HuH-7.5 (cell line): ENCODE data around the gene OGN.
"Not testable (repeated sequence)": the region's sequence is repeated elsewhere in the genome, so short reads cannot be mapped to it uniquely, and the experiment has no call there.

ENCODE experiments used
- DNase-seq: peaks from one replicate; pipeline ENCODE4 v3.0.0; 2011; ENCODE audit warnings: low spot score

OGN gene, protein sequence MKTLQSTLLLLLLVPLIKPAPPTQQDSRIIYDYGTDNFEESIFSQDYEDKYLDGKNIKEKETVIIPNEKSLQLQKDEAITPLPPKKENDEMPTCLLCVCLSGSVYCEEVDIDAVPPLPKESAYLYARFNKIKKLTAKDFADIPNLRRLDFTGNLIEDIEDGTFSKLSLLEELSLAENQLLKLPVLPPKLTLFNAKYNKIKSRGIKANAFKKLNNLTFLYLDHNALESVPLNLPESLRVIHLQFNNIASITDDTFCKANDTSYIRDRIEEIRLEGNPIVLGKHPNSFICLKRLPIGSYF

DNA sequence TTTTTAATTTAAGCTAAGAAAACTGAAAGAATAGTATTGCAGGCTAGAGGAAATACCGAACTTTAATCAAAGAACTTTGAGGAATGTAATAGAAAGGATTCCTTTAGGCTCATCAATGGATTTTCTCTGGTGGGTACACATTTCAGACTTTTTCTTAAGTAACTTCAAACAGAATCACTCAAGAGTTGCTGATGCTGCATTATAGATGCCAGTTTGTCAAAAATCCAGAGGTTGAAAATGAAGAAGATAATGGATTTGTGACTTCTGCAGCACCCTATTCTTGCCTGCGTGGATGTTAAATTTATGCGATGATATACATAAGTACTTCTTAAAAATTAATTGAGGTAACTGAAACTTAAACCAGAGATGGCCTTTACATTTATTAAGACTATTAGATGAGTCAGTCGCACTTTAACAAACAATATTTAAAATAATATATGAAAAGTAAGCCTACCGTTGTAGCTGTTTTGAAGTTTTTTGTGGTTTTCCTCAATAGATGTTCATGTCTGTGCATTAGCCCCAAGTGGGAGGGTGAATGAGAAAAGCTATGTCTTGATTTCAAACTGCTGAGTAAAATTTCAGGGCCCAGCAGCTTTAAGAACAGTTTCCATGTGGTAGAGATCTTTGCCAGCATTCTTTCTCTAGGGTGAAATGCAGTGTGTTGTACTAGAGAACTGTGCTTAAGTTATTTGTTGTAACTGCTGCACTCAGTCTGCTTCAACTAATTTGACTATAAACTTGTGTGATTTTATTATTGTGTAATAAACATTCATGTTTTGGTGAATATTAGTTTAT is at the start of gene OGN:
Gene OGN (minus strand): TSS at position 537 of the 795 bp plus-strand sequence. CDS start 1,171 bp downstream, outside the sequence.
- DNase-seq, result no peak

DNA sequence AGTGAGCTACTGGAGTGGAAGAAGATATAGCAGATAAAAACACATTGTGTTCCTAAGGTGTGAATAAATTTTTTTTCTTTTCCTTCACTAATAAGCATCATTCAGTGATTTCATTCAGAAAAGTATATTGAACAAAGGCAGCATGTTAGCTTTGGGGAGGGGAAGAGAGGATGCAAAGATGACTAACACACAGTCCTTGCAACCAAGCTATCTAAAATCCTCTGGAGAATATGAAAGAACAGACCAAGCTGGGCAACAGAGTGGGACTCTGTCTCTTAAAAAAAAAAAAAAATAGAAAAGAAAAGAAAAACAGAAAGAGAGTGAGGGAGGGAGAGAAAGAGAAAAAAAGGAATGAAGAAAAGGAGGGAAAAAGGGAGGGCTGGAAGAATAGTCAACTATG is 42.2 kb upstream of the OGN start:
- no peak for DNase-seq

DNA sequence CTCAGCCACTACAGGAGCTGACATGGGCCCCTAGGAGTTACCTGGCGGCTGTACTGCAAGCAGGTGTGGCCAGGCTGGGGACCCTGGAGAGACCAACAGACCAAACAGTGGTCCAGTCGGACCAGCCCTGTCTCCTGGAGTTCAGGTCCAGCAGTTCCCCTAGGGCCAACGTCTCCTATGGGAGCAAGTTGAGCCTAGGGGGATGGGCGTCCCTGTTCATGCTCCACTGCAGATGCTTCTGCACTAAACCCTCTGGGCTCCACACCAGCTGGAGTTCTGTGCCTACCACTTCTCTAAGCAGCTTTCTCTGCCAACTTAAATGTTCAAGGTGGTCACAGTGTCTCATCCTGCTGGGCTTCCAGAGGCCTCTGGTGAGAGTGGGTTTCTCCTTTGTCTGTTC is 40.5 kb upstream of the OGN start:
- no peak for DNase-seq

DNA sequence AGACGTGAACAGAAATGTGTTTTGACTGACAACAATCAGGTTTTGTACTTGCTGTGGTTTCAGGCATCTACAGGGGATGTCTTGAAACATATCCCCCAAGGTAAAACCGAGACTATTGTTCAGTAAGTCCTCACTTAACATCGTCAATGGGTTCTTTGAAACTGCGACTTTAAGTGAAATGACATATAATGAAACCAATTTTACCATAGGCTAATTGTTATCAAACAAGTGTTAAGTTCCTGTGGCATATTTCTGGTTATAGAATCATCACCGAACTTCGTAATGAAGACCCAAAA is 36.3 kb upstream of the OGN start:
- no peak for DNase-seq

DNA sequence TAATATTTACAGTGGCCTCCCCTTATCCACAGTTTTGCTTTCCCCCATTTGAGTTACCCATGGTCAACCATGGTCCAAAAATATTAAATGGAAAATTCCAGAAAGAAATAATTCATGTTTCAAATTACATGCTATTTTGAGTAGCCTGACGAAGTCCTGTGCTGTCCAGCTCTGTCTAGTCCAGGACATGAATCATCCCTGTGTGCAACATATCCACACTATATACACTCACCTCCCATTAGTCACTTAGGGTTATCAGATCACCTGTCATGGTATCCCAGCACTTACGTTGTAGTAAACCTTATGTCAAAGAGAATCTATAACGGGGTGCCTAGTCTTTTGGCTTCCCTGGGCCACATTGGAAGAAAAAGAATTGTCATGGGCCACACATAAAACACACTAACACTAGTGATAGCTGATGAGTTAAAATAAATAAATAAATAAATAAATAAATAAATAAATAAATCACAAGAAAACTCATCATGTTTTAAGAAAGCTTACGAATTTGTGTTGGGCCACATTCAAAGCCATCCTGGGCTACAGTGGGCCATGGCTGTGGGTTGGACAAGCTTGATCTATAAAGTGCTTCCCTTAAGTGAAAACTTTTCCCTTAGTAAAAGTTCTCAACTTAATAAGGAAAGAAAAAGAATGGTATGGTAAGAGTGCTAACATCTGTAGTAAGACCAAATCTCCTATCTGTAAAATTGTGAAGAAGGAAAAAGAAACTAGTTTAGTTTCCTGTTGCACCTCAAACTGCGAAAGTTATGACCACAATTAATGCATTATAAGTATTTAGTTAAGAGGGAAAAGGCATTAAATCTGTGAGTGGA is 35.8 kb upstream of the OGN start:
- no peak for DNase-seq

DNA sequence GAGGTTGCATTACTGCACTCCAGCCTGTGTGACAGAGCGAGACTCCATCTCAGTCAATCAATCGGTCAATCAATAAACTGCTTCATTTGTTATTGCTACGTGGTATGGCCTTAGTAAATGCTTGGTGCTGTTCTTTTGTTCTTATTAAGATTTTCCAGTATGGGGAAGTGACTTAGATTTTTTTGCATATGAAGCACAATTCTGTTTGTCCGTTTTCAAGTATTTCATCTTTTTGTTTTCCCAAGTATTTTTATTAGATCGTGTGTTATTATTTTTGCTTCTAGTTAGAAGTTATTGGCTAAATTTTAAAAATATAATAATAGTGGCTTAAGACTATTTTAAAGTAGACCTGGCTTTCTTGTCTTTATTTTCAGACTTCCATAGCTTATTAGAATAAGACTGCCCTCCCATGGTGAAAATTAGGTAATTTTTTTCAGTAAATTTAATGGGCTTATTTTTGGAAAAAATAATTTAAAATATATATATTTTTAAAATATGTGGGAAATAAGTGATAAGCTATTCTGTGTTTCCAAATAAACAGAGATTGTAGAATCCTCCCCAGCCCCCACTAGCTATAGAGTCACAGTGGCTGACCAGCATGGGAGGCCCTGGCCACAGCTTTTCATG is 34.6 kb upstream of the OGN start:
- no peak for DNase-seq

DNA sequence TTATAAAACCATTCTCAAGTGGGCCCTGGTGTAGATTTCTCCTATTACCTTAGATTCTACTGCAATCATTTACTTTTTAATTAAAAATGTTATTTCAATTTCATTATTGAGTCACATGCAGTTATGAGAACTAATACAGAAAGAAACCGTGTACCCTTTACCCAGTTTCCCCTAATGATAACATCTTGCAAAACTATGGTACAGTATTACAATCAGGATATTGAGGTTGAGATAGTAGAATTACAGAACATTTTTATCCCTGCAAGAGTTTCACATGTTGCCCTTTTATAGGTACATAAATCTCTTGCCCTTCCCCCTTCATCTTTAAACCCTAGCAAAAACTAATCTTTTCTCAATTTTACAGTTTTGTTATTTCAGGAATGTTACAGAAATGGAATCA is 30.9 kb upstream of the OGN start:
- DNase-seq, result no peak

DNA sequence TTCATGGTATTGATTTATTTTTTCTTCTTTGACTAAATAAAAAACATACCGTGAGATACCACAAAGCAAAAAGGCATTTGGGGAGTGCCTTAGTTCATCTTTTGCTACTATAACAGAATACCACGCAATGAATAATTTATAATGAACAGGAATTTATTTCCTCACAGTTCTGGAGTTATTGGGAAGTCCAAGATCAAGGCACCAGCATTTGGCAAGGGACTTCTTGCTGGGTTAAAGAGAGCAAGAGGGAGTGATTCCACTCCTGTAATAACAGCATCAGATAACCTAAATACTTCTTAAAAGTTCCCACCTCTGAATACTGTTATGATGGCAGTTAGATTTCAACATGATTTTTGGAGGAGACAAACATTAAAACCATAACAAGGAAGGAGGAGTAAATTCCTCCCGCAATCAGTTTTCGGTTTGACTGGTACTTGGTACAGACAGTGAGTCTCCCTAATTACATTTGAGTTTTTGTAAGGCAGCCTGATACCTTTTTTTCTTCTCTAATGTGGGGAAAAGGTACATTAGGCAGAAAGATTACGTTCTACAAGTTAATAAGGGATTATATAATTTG is 28.7 kb upstream of the OGN start:
- DNase-seq, result no peak

DNA sequence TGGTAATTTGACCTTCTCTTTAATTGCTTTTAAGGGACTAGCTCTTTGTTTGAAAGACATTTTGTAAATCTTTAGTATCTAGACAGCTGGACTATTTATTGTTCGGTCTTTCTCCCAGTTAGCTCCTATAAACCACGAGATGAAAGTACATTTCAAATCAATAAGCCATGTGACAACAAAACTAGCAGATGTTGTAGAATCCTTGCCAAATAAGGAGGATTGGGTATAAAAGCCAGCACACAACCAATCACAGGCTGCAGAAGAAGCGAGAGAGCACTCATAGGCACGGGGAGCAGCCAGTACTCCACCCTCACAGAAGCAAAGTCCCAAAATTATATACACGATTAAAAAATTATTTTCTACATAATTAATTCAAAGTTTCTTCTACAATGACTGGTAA is 28.0 kb upstream of the OGN start:
- DNase-seq, result no peak

DNA sequence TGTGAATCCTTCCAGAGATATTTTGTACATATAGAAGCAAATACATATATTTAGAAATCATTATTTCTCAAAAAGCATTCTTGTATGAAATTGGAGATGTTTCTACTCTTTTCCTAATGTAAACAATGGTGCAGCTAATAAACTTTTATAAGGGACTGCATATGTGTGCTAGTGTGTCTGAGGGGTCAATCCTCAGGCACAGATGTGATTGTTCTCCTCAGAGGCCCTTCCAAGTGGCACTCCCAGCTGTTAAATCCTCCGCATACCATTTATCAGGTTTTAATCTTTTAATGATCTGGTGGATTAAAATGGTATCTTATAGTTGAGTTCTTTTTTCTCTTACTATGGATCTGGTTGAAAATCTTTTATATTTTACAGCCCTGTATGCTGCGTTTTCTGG is 25.5 kb upstream of the OGN start:
- DNase-seq, result no peak

DNA sequence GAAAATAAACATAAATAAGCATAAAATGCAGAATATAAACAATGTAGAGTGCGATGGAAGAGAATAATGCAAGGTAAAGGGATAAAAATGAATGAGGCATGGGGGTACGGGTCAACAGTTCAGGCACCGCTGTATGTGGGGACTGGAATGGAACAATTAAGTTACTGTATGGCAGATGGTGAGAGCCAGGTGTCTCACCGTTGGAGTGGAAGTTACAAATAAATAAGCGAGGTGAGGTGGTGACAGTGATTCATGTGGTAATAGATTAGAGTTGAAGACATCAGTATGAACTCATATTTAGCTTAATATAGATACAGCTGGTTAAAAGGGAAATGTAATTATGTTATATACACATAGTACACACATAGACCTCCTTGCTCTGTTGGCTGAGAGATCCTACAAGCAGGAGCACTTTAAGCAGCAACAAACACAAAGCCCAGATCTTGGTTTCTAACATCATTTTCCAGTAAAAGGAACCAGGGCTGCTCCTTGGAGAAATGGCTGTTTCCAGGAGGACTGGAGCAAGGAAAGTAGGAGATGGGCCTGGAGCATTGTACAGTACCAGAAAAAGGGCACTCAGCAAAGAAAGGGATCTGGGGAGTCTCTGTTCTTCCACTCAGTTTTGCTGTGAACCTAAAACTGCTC is 22.2 kb upstream of the OGN start:
- DNase-seq, result no peak

DNA sequence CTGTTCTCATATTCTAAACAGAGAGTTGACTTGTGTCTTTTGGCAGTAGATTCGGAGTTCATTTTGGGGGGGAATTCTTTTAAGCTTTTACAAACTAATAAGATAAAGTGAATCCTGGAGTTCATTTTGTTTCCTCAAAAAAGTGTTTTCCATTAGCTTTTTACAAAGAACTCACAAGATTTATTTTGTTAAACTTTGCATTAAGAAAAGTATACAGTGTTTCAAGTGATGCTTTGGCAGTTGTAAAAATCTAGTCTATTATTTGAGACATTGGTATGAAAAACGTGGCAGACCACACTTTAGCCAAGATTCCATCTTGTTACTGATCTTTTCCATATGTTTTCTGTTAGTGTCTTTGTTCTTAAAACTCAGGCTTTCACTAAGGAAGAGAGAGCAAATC is 21.1 kb upstream of the OGN start:
- DNase-seq, result no peak

DNA sequence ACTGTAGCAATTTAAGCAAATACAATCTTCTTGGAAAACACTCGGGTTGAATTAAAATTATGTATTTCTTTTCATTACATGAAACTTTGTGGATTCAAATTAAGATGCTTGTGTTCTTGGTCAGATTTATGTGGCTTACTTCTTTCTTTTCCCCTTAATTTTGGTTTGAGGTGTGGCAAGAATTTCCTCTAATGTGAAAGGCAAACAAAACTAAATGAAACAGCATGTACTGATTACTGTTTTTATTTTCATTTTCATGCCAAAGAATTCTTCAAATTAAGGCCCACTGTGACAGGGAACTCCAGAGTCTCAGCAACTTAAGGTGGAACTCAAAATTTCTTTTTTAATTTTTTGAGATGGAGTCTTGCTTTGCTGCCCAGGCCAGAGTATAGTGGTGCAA is 20.0 kb upstream of the OGN start, which contains the start of gene OMD:
Gene OMD (minus strand): TSS at position 132 of the 400 bp plus-strand sequence. CDS start 6,913 bp downstream, outside the sequence.
- DNase-seq, result no peak

DNA sequence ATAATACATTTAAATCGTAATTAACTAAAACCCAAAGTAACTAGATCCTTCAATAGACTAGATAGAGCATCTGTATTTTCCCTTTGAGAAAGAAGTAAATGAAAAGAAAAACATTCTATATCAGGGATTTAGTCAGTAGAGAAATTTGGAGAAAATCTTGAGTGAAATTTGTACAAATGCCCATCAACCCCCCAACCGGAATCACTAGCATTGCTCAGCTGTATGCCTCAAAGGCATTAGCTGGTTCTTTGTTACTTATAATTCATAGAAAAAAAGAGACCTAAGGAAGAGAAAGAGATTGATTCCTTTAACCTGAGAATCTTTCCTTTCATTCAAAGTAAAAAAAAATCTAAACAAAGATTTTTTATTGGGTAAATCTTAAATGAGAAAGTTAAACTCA is 19.2 kb upstream of the OGN start:
- no peak for DNase-seq

DNA sequence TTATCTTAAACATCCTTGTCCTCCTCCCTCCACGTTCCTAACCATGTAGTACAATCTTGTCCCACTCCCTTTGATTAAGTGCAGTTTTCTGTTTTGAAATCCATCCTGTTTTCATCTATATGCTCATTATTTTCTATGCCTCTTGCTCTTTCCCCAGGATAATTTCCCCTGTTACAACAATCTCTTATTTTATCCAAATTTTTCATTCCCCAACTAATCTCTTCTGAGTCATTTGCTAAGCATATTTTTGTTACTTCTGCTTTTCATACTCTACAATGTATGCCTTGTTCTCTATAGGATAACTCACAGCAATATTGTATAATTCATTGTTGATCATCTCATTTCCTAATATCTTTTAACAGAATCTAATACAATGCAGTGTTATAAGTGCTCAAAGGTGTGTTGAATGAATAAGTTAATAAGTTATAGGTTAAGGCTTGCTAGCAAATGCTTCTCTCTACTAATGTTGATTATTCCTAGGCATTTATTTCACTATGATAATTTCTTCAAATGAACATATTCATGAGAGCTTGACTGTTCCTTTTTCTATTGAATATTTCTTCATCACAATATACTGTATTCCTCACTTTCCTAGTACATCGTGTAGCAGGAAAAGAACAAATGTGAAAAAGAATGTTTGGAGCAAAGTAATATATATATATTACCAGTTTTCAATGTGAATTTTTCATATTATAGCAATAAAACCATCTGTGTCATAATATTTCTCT is 18.4 kb upstream of the OGN start:
- no peak for DNase-seq

DNA sequence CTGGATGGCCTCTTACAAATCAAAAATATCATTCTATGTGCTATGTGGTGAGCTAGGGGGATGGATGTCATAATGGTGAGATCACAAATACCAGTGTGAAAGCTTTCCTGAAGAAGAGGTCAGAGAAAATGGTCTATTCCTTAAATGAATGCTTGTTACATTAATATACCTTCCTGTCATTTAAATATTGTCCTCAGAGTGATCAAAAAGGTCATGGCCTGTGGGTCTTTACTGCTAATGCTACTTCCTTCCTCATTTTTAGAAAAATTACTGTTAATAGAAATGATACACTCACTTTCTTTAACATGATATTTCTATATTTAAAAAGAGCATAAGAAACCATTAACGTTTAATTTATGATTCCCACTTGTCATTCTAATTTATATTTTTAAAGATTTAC is 10.2 kb upstream of the OGN start:
- DNase-seq, result no peak

DNA sequence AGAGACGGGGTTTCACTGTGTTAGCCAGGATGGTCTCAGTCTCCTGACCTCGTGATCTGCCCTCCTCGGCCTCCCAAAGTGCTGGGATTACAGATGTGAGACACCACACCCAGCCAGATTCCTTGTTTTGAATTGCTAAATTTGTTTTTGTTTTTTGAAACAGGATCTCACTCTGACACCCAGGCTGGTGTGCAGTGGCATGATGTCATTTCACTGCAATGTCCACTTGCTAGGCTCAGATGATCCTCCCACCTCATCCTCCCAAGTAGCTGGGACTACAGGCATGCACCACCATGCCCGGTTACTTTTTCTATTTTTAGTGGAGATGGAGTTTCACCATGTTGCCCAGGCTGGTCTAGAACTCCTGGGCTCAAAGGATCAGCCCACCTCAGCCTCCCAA is 6.8 kb upstream of the OGN start:
- DNase-seq, result not testable (repeated sequence)

DNA sequence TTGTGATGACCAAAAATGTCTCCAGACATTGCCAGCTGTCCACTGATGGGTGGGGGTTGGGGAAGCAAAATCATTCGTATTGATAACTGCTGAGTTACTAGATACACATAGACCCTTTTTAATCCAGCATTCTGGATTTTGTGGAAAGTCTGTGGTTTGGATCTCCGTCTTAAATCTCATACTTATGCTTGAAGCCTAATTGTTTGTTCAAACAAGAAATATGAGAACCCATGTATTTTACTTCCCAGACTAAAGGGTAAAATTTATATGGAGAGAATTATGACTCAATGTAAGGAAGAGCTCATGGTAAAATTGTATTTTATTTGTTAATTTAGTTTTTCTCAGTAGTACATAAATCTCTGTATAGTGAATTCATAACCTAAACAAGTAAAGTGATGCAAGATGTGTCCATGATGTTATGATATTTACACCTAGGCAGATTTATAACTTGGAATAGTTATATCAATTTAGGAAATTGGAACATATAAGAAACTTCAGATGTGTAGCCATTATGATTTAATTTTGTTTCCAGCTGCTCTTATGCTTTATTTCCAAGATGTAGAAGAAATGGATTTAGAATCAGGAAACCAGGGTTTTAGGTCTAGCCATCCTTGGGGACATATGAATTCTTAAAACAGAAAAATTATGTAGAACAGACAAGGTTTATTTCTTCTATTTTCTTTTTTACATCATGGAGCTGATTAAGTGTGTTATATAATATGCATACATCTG is 4.5 kb upstream of the OGN start:
- DNase-seq, result no peak

DNA sequence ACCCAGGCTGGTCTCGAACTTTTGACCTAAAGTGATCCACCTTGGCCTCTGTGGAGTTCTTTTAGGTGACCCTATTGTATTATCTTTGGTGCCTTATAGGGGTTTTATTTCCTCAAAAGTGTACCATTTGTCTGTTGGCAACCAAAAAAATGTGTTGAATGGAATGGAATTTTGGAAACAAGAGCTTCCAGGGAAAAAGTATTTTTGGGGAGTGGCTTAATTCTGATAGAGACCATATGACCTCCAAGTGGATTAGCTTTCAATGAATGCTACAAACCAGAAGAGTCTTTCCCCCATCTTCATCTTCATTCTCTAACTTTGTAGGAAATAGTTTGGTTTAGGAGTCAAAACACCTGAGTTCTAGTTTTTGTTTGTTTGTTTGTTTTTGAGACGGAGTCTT is 3.4 kb upstream of the OGN start:
- no peak for DNase-seq

DNA sequence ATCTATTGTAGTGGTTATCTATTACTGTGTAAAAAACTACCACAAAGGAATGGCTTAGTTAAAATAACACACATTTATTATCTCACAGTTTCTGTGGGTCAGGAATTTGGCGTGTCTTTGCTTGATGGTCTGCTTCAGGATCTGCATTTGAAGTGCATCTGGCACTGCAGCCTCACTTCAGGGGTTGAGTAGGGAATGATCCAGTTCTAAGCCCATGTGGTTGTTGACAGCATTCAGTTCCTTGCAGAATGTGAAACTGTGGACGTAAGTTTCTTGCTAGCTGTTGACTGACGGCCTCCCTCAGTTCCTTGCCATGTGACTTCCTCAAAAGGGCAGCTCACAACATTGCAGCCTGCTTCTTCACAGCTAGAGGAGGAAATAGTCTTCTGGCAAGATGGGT is 2.1 kb upstream of the OGN start:
- DNase-seq, result no peak
